ENCODE data around the gene VAT1L.

Gene VAT1L

DNA sequence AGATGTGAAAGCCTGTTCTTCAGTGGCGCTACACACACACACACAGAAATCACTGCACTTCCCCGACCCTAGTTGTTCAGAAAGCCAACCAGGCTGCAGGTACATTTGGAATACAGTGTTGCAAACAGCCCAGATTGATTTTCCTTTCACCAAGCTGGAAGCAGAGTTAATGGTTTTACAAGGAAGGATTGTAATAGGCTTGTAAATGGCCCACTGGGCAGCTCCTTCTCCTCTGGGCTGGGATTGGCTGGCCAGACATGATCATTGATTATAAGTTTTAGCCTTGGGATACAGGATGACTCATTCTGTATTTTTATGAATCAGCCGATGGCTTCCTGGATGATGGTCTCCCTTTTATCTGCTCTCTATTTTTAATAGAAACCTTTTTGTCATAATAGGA, 2.5 kb downstream of the VAT1L start:
- peaks cover 3 to 4% of the 10 kb centered on the region in 2 donors for H3K4me1 ChIP-seq (ENCODE audit: control insufficient read depth in 2 of 2, insufficient read depth in 2 of 2, low read length in 2 of 2)
- no peaks in the 10 kb centered on the region for H3K36me3 ChIP-seq (ENCODE audit: control insufficient read depth in 2 of 2, insufficient read depth in 2 of 2, low read length in 2 of 2)
- no peak overlapping the region for H3K27ac ChIP-seq (ENCODE audit: low read depth in 2 of 2, low read length in 2 of 2)
- H3K27me3 ChIP-seq (ENCODE audit: control insufficient read depth in 2 of 2, insufficient read depth in 2 of 2, low read length in 2 of 2), result peaks cover 35 to 49% of the 10 kb centered on the region in 2 donors
- H3K9ac ChIP-seq (ENCODE audit: low read depth in 1 of 2, low read length in 2 of 2), result no peak overlapping the region
- H3K9me3 ChIP-seq (ENCODE audit: control insufficient read depth in 2 of 2, low read length in 2 of 2), result no peaks in the 10 kb centered on the region
- H3K4me3 ChIP-seq (ENCODE audit: low read length in 2 of 2), result no peak overlapping the region

DNA sequence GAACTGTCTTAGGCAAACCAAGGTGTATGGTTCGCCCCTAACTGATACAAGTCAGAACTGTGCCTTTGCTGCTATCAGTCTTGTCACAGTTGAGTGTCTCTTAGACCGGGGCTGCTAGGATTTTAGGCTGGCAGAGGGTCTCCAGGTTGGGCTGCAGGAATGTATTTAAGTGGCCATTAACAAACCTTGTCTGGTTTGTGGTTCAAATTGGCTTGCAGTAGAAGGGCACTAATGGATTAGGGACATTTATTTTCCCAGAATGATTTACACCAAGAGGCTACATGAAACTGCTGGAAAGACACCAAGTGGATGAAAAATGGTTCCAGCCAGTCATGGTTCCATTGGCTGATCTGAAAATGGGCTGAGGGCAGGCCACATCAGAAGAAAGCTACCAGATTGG, 5.1 kb downstream of the VAT1L start:
- Histone ChIP-seq H3K9ac (ENCODE audit: low read depth in 1 of 2, low read length in 2 of 2) (no peak overlapping the region), H3K27me3 (ENCODE audit: control insufficient read depth in 2 of 2, insufficient read depth in 2 of 2, low read length in 2 of 2) (peaks cover 25 to 27% of the 10 kb centered on the region in 2 donors), H3K4me1 (ENCODE audit: control insufficient read depth in 2 of 2, insufficient read depth in 2 of 2, low read length in 2 of 2) (peaks cover 3 to 4% of the 10 kb centered on the region in 2 donors), H3K36me3 (ENCODE audit: control insufficient read depth in 2 of 2, insufficient read depth in 2 of 2, low read length in 2 of 2) (no peaks in the 10 kb centered on the region), H3K9me3 (ENCODE audit: control insufficient read depth in 2 of 2, low read length in 2 of 2) (no peaks in the 10 kb centered on the region), H3K27ac (ENCODE audit: low read depth in 2 of 2, low read length in 2 of 2) (no peak overlapping the region), H3K4me3 (ENCODE audit: low read length in 2 of 2) (no peak overlapping the region)

- H3K36me3 ChIP-seq (ENCODE audit: control insufficient read depth in 2 of 2, insufficient read depth in 2 of 2, low read length in 2 of 2), result no peaks in the 10 kb centered on the region
- H3K27ac ChIP-seq (ENCODE audit: low read depth in 2 of 2, low read length in 2 of 2), result no peak overlapping the region
- peaks cover 17 to 18% of the 10 kb centered on the region in 2 donors for H3K27me3 ChIP-seq (ENCODE audit: control insufficient read depth in 2 of 2, insufficient read depth in 2 of 2, low read length in 2 of 2)
- H3K9me3 ChIP-seq (ENCODE audit: control insufficient read depth in 2 of 2, low read length in 2 of 2), result no peaks in the 10 kb centered on the region
- H3K4me3 ChIP-seq (ENCODE audit: low read length in 2 of 2), result no peak overlapping the region
- H3K4me1 ChIP-seq (ENCODE audit: control insufficient read depth in 2 of 2, insufficient read depth in 2 of 2, low read length in 2 of 2), result no peaks in the 10 kb centered on the region
- H3K9ac ChIP-seq (ENCODE audit: low read depth in 1 of 2, low read length in 2 of 2), result no peak overlapping the region
Observed at GRCh38 chr16:77794586-77794985, 6.2 kb downstream of the VAT1L start.

DNA sequence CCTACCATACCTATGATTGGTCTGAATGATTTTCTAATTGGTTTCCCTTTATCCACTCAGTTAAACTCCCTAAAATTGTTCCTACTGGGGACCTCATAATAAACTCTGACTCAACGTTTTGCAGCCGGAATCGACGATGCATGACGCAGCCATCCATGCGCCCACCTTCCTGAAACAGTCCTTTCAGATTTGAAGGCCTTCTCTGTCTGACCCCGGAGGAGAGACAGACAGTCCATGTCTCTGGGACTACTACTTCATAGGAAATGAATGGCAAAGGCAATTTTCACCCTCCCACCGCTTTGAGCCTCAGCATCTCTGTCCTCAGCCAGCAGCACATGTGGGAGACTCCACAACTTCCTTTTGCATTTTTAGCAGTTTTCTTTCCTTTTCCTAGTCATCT, 13.5 kb downstream of the VAT1L start:
- Histone ChIP-seq H3K4me1 (ENCODE audit: control insufficient read depth in 2 of 2, insufficient read depth in 2 of 2, low read length in 2 of 2) (no peaks in the 10 kb centered on the region), H3K9ac (ENCODE audit: low read depth in 1 of 2, low read length in 2 of 2) (no peak overlapping the region), H3K36me3 (ENCODE audit: control insufficient read depth in 2 of 2, insufficient read depth in 2 of 2, low read length in 2 of 2) (no peaks in the 10 kb centered on the region), H3K27ac (ENCODE audit: low read depth in 2 of 2, low read length in 2 of 2) (no peak overlapping the region), H3K9me3 (ENCODE audit: control insufficient read depth in 2 of 2, low read length in 2 of 2) (no peaks in the 10 kb centered on the region), H3K27me3 (ENCODE audit: control insufficient read depth in 2 of 2, insufficient read depth in 2 of 2, low read length in 2 of 2) (peaks cover 0 to 2% of the 10 kb centered on the region in 2 donors), H3K4me3 (ENCODE audit: low read length in 2 of 2) (no peak overlapping the region)

- Histone ChIP-seq H3K9me3 (ENCODE audit: control insufficient read depth in 2 of 2, low read length in 2 of 2) (no peaks in the 10 kb centered on the region), H3K4me1 (ENCODE audit: control insufficient read depth in 2 of 2, insufficient read depth in 2 of 2, low read length in 2 of 2) (no peaks in the 10 kb centered on the region), H3K4me3 (ENCODE audit: low read length in 2 of 2) (no peak overlapping the region), H3K9ac (ENCODE audit: low read depth in 1 of 2, low read length in 2 of 2) (no peak overlapping the region), H3K27ac (ENCODE audit: low read depth in 2 of 2, low read length in 2 of 2) (no peak overlapping the region), H3K27me3 (ENCODE audit: control insufficient read depth in 2 of 2, insufficient read depth in 2 of 2, low read length in 2 of 2) (peaks cover 0 to 2% of the 10 kb centered on the region in 2 donors), H3K36me3 (ENCODE audit: control insufficient read depth in 2 of 2, insufficient read depth in 2 of 2, low read length in 2 of 2) (no peaks in the 10 kb centered on the region)
Observed at GRCh38 chr16:77805398-77805797, 17.0 kb downstream of the VAT1L start.

- H3K4me1 ChIP-seq (ENCODE audit: control insufficient read depth in 2 of 2, insufficient read depth in 2 of 2, low read length in 2 of 2), result no peaks in the 10 kb centered on the region
- no peak overlapping the region for H3K9ac ChIP-seq (ENCODE audit: low read depth in 1 of 2, low read length in 2 of 2)
- no peaks in the 10 kb centered on the region for H3K36me3 ChIP-seq (ENCODE audit: control insufficient read depth in 2 of 2, insufficient read depth in 2 of 2, low read length in 2 of 2)
- no peak overlapping the region for H3K27ac ChIP-seq (ENCODE audit: low read depth in 2 of 2, low read length in 2 of 2)
- H3K27me3 ChIP-seq (ENCODE audit: control insufficient read depth in 2 of 2, insufficient read depth in 2 of 2, low read length in 2 of 2), result peaks cover 0 to 2% of the 10 kb centered on the region in 2 donors
- H3K4me3 ChIP-seq (ENCODE audit: low read length in 2 of 2), result no peak overlapping the region
- H3K9me3 ChIP-seq (ENCODE audit: control insufficient read depth in 2 of 2, low read length in 2 of 2), result no peaks in the 10 kb centered on the region
Observed at GRCh38 chr16:77807021-77807420, 18.7 kb downstream of the VAT1L start.

DNA sequence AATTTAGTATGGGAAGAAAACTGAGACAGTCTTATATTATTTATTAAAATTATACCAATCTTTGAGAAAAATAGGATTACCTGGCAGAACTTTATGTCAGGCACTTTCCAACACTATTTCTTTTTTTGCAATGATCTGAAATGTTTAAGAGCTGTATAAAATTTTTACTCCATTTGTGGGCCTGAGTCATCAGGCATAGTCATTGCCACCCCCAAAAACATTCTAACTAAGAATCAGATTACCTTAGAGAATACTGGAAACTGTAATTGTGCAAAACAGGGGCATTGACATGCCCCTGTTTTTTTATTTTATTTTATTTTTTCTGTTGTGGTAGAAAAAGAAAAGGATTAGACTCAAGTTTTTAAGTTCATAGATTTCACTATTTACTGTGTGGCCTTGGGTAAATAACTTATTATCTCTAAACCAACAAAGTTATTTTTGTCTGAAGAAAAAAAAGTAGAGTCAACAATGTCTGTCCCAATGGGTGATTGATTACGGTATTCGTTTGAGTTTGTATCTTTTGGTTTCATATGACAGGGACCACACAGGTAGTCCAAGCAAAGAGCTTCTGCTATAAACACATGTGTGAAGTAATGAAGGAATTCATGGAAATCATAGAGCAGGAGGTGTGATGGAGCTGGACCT, 24.6 kb downstream of the VAT1L start:
- Histone ChIP-seq H3K27me3 (ENCODE audit: control insufficient read depth in 2 of 2, insufficient read depth in 2 of 2, low read length in 2 of 2) (peaks cover 0 to 5% of the 10 kb centered on the region in 2 donors), H3K36me3 (ENCODE audit: control insufficient read depth in 2 of 2, insufficient read depth in 2 of 2, low read length in 2 of 2) (no peaks in the 10 kb centered on the region), H3K4me1 (ENCODE audit: control insufficient read depth in 2 of 2, insufficient read depth in 2 of 2, low read length in 2 of 2) (no peaks in the 10 kb centered on the region), H3K27ac (ENCODE audit: low read depth in 2 of 2, low read length in 2 of 2) (no peak overlapping the region), H3K4me3 (ENCODE audit: low read length in 2 of 2) (no peak overlapping the region), H3K9ac (ENCODE audit: low read depth in 1 of 2, low read length in 2 of 2) (no peak overlapping the region), H3K9me3 (ENCODE audit: control insufficient read depth in 2 of 2, low read length in 2 of 2) (no peaks in the 10 kb centered on the region)

- Histone ChIP-seq H3K9me3 (ENCODE audit: control insufficient read depth in 2 of 2, low read length in 2 of 2) (no peaks in the 10 kb centered on the region), H3K27ac (ENCODE audit: low read depth in 2 of 2, low read length in 2 of 2) (no peak overlapping the region), H3K27me3 (ENCODE audit: control insufficient read depth in 2 of 2, insufficient read depth in 2 of 2, low read length in 2 of 2) (peaks cover 0 to 5% of the 10 kb centered on the region in 2 donors), H3K4me3 (ENCODE audit: low read length in 2 of 2) (no peak overlapping the region), H3K36me3 (ENCODE audit: control insufficient read depth in 2 of 2, insufficient read depth in 2 of 2, low read length in 2 of 2) (no peaks in the 10 kb centered on the region), H3K4me1 (ENCODE audit: control insufficient read depth in 2 of 2, insufficient read depth in 2 of 2, low read length in 2 of 2) (no peaks in the 10 kb centered on the region), H3K9ac (ENCODE audit: low read depth in 1 of 2, low read length in 2 of 2) (no peak overlapping the region)
Observed at GRCh38 chr16:77816293-77816692, 27.9 kb downstream of the VAT1L start.

DNA sequence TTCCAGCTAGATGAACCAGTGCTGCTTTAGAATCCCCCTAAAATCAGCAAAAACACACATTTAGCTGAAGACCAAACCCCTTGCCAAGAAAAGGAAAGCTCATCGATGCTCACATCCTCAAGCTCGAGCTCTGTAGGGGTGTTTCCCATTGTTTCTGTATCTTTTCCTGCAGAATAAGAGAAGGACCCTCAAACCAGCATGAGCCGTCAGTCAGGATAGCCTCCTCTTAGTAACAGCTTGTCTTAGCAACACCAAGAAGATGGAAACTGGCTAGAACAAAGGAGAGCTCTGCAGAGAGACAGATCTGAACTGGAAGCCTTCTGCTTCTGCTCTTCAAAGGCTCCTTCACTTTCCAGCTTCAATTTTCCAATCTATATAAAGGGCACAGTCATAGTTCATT, 32.0 kb downstream of the VAT1L start:
- no peaks in the 10 kb centered on the region for H3K9me3 ChIP-seq (ENCODE audit: control insufficient read depth in 2 of 2, low read length in 2 of 2)
- H3K36me3 ChIP-seq (ENCODE audit: control insufficient read depth in 2 of 2, insufficient read depth in 2 of 2, low read length in 2 of 2), result no peaks in the 10 kb centered on the region
- no peak overlapping the region for H3K4me3 ChIP-seq (ENCODE audit: low read length in 2 of 2)
- no peak overlapping the region for H3K9ac ChIP-seq (ENCODE audit: low read depth in 1 of 2, low read length in 2 of 2)
- peaks cover 2 to 5% of the 10 kb centered on the region in 2 donors for H3K27me3 ChIP-seq (ENCODE audit: control insufficient read depth in 2 of 2, insufficient read depth in 2 of 2, low read length in 2 of 2)
- H3K27ac ChIP-seq (ENCODE audit: low read depth in 2 of 2, low read length in 2 of 2), result no peak overlapping the region
- H3K4me1 ChIP-seq (ENCODE audit: control insufficient read depth in 2 of 2, insufficient read depth in 2 of 2, low read length in 2 of 2), result no peaks in the 10 kb centered on the region

- Histone ChIP-seq H3K4me3 (ENCODE audit: low read length in 2 of 2) (no peak overlapping the region), H3K4me1 (ENCODE audit: control insufficient read depth in 2 of 2, insufficient read depth in 2 of 2, low read length in 2 of 2) (no peaks in the 10 kb centered on the region), H3K36me3 (ENCODE audit: control insufficient read depth in 2 of 2, insufficient read depth in 2 of 2, low read length in 2 of 2) (no peaks in the 10 kb centered on the region), H3K9ac (ENCODE audit: low read depth in 1 of 2, low read length in 2 of 2) (no peak overlapping the region), H3K9me3 (ENCODE audit: control insufficient read depth in 2 of 2, low read length in 2 of 2) (no peaks in the 10 kb centered on the region), H3K27me3 (ENCODE audit: control insufficient read depth in 2 of 2, insufficient read depth in 2 of 2, low read length in 2 of 2) (peaks cover 0 to 2% of the 10 kb centered on the region in 2 donors), H3K27ac (ENCODE audit: low read depth in 2 of 2, low read length in 2 of 2) (no peak overlapping the region)
Observed at GRCh38 chr16:77822661-77823060, 34.3 kb downstream of the VAT1L start.

All from mucosa of rectum (tissue), 2 donors.